Measurements from ENCODE around the gene ARMC9.

DNA sequence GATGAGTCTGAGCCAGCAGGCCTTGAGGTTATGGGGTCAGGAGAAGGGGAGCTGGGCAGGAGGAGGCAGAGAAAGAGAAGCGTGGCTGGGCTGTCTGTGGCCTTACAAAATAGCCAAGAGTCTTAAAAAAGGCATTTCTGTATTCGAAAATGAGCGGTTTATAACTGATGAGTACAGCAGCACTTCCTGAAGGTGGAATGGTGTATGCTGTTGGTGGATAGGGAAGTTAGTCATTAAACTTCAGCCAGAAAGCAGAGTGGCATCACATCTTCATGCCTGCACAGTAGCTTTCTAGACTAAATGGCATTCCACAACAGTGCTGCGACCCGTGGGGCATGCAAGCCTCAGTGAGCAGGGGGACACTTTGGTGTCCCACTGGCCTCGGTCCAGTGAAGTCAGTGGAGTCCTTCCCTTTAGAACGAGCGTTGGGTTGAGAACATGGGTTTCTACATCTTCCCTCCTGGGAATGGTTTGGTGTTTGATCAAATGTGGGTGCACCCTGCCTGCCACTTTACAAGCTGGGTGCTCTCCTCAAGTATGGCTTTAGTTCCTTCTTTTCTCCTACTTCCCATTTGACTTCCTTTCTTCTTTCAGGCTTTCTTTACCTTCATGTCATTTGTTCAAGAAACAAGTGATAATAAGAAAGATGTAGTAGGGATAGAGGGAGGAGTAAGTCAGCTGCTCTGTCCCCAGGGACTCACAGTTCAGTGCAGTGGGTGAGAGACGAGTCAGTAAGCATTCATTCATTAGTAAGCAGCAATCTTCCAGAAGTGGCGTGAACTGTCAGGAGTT lies 96.3 kb downstream of the ARMC9 start:
- TF ChIP-seq, protein P1, sequence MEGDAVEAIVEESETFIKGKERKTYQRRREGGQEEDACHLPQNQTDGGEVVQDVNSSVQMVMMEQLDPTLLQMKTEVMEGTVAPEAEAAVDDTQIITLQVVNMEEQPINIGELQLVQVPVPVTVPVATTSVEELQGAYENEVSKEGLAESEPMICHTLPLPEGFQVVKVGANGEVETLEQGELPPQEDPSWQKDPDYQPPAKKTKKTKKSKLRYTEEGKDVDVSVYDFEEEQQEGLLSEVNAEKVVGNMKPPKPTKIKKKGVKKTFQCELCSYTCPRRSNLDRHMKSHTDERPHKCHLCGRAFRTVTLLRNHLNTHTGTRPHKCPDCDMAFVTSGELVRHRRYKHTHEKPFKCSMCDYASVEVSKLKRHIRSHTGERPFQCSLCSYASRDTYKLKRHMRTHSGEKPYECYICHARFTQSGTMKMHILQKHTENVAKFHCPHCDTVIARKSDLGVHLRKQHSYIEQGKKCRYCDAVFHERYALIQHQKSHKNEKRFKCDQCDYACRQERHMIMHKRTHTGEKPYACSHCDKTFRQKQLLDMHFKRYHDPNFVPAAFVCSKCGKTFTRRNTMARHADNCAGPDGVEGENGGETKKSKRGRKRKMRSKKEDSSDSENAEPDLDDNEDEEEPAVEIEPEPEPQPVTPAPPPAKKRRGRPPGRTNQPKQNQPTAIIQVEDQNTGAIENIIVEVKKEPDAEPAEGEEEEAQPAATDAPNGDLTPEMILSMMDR (CRISPR knock-in tag; IDR thresholded peaks at IDR 0.05), result no peak
- no peak for TF ChIP-seq CHD2 (IDR thresholded peaks at IDR 0.05; ENCODE audit: low read depth, low read length)
- no peak for TF ChIP-seq U2AF2 (IDR thresholded peaks at IDR 0.05; ENCODE audit: low read depth, low read length)
- TF ChIP-seq NBN (conservative IDR thresholded peaks at IDR 0.05), result no peak
- no peak for TF ChIP-seq POLR2AphosphoS5 (IDR thresholded peaks at IDR 0.05; ENCODE audit: low read depth, low read length)
- TF ChIP-seq RXRA (CRISPR knock-in tag; IDR thresholded peaks at IDR 0.05), result no peak

All from HepG2 (cell line).